Measurements from ENCODE around the gene HAPLN2. TPM values are rescaled to one million over a fixed set of nuclear protein-coding genes. Genes with fewer than 3 reads are reported as not detected.

The HAPLN2 gene
- polyA plus RNA-seq, 4 donors: 0.16 to 0.63 (median 0.28) TPM

GRCh38 chr1:156643778-156644092 lies 24.5 kb downstream of the HAPLN2 start:
- no peak for DNase-seq (ENCODE audit: low read depth in 4 of 4, low spot score in 3 of 4)

- DNase-seq (ENCODE audit: low read depth in 4 of 4, low spot score in 3 of 4): no peak
These were observed 24.9 kb downstream of the HAPLN2 start for GRCh38 chr1:156644146-156644545.

GRCh38 chr1:156644640-156645039 lies 25.4 kb downstream of the HAPLN2 start:
- DNase-seq (ENCODE audit: low read depth in 4 of 4, low spot score in 3 of 4): no peak

- no peak for DNase-seq (ENCODE audit: low read depth in 4 of 4, low spot score in 3 of 4)
These were observed 25.8 kb downstream of the HAPLN2 start for GRCh38 chr1:156645056-156645455.

GRCh38 chr1:156645666-156646065 lies 26.5 kb downstream of the HAPLN2 start:
- no peak for DNase-seq (ENCODE audit: low read depth in 4 of 4, low spot score in 3 of 4)

GRCh38 chr1:156646738-156647211 lies 27.6 kb downstream of the HAPLN2 start:
- DNase-seq (ENCODE audit: low read depth in 4 of 4, low spot score in 3 of 4): no peak

- DNase-seq (ENCODE audit: low read depth in 4 of 4, low spot score in 3 of 4): no peak
These were observed 28.1 kb downstream of the HAPLN2 start for GRCh38 chr1:156647351-156647750.

- no peak for DNase-seq (ENCODE audit: low read depth in 4 of 4, low spot score in 3 of 4)
These were observed 29.3 kb downstream of the HAPLN2 start for GRCh38 chr1:156648496-156648895.

GRCh38 chr1:156648951-156649350 lies 29.7 kb downstream of the HAPLN2 start:
- no peak for DNase-seq (ENCODE audit: low read depth in 4 of 4, low spot score in 3 of 4)

- no peak for DNase-seq (ENCODE audit: low read depth in 4 of 4, low spot score in 3 of 4)
These were observed 33.1 kb downstream of the HAPLN2 start for GRCh38 chr1:156652131-156652991.

GRCh38 chr1:156652992-156653355 lies 33.8 kb downstream of the HAPLN2 start:
- DNase-seq (ENCODE audit: low read depth in 4 of 4, low spot score in 3 of 4): no peak

- no peak for DNase-seq (ENCODE audit: low read depth in 4 of 4, low spot score in 3 of 4)
These were observed 35.5 kb downstream of the HAPLN2 start for GRCh38 chr1:156654700-156655099.

GRCh38 chr1:156655151-156655903 lies 36.1 kb downstream of the HAPLN2 start:
- DNase-seq (ENCODE audit: low read depth in 4 of 4, low spot score in 3 of 4): no peak

GRCh38 chr1:156655904-156656516 lies 36.8 kb downstream of the HAPLN2 start:
- no peak for DNase-seq (ENCODE audit: low read depth in 4 of 4, low spot score in 3 of 4)

GRCh38 chr1:156656806-156657740 lies 37.9 kb downstream of the HAPLN2 start:
- no peak for DNase-seq (ENCODE audit: low read depth in 4 of 4, low spot score in 3 of 4)

- no peak for DNase-seq (ENCODE audit: low read depth in 4 of 4, low spot score in 3 of 4)
These were observed 38.6 kb downstream of the HAPLN2 start for GRCh38 chr1:156657741-156658319.

GRCh38 chr1:156658496-156658895 lies 39.3 kb downstream of the HAPLN2 start:
- DNase-seq (ENCODE audit: low read depth in 4 of 4, low spot score in 3 of 4): no peak

GRCh38 chr1:156658945-156659574 lies 39.8 kb downstream of the HAPLN2 start:
- no peak for DNase-seq (ENCODE audit: low read depth in 4 of 4, low spot score in 3 of 4)

- no peak for DNase-seq (ENCODE audit: low read depth in 4 of 4, low spot score in 3 of 4)
These were observed 40.4 kb downstream of the HAPLN2 start for GRCh38 chr1:156659661-156659987.
